ENCODE results near the gene SLC66A3. TPM values are rescaled to one million over a fixed set of nuclear protein-coding genes. Genes with fewer than 3 reads are reported as not detected.

The SLC66A3 gene
- total RNA-seq, 1 donor from 2014 or later: 14.3 TPM

DNA sequence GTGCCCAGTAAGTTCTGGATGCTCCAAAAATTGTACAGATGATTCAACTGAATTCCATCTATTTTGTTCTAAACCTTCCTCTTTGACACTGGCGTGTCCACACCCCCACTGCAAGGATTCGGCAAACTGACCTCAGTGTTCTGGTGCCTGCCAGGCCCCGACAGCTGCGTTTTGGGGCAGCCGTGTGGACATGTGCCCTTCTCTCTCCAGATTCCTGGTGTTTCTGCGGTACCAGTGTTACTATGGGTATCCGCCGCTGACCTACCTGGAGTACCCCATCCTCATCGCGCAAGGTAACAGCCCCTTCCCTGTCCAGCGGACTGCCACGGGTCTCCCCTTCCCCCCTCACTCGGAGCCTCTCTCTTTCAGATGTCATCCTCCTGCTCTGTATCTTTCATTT lies 5.0 kb downstream of the SLC66A3 start:
- H3K9me3 ChIP-seq (ENCODE audit: insufficient read depth, low read depth, low read length): no peaks in the 10 kb centered on the region
- no peak overlapping the region for H3K4me2 ChIP-seq (ENCODE audit: low read length)
- H3K9ac ChIP-seq (ENCODE audit: low read length): no peak overlapping the region
- TF ChIP-seq EZH2 (IDR thresholded peaks at IDR 0.05; ENCODE audit: insufficient read depth, low read length) (no peak), CTCF (IDR thresholded peaks at IDR 0.05; ENCODE audit: insufficient read depth, low read depth, low read length) (no peak)
- no peak overlapping the region for H3K4me3 ChIP-seq (ENCODE audit: insufficient read depth, low read depth, low read length)
- no peaks in the 10 kb centered on the region for H4K20me1 ChIP-seq (ENCODE audit: insufficient read depth, low read length)
- H3K79me2 ChIP-seq (ENCODE audit: insufficient read depth, low read length): no peaks in the 10 kb centered on the region
- no peak overlapping the region for H2AFZ ChIP-seq (ENCODE audit: low read depth, low read length)
- no peaks in the 10 kb centered on the region for H3K27me3 ChIP-seq (ENCODE audit: insufficient read depth, low read length)
- Mint-ChIP-seq H3K36me3 (ENCODE audit: low read depth, unreplicated experiment) (peaks cover 4% of the 10 kb centered on the region), H3K4me3 (ENCODE audit: unreplicated experiment) (no peak overlapping the region), H3K4me1 (ENCODE audit: low read depth, unreplicated experiment) (peaks cover 7% of the 10 kb centered on the region), H3K27ac (ENCODE audit: unreplicated experiment) (no peak overlapping the region), H3K27me3 (ENCODE audit: low read depth, unreplicated experiment) (peaks cover 8% of the 10 kb centered on the region), H3K9me3 (ENCODE audit: unreplicated experiment) (no peaks in the 10 kb centered on the region)
- no peaks in the 10 kb centered on the region for H3K36me3 ChIP-seq (ENCODE audit: insufficient read depth, low read length)
- DNase-seq (ENCODE audit: low read depth) (no peak), FAIRE-seq (no peak)
- peaks cover 5% of the 10 kb centered on the region for H3K4me1 ChIP-seq (ENCODE audit: insufficient read depth, low read length)
- no peak overlapping the region for H3K27ac ChIP-seq (ENCODE audit: low read depth, low read length)

- Histone ChIP-seq H4K20me1 (ENCODE audit: insufficient read depth, low read length) (no peaks in the 10 kb centered on the region), H3K79me2 (ENCODE audit: insufficient read depth, low read length) (no peaks in the 10 kb centered on the region)
- DNase-seq (ENCODE audit: low read depth): no peak
These were observed 5.6 kb downstream of the SLC66A3 start for GRCh38 chr2:11160731-11161455.

More at GRCh38 chr2:11160731-11161455, 5.6 kb downstream of the SLC66A3 start:
- Mint-ChIP-seq H3K4me3 (ENCODE audit: unreplicated experiment) (no peak overlapping the region), H3K9me3 (ENCODE audit: unreplicated experiment) (no peaks in the 10 kb centered on the region), H3K36me3 (ENCODE audit: low read depth, unreplicated experiment) (peaks cover 4% of the 10 kb centered on the region), H3K4me1 (ENCODE audit: low read depth, unreplicated experiment) (peaks cover 5% of the 10 kb centered on the region), H3K27me3 (ENCODE audit: low read depth, unreplicated experiment) (peaks cover 8% of the 10 kb centered on the region), H3K27ac (ENCODE audit: unreplicated experiment) (no peak overlapping the region)
- no peak overlapping the region for H3K4me2 ChIP-seq (ENCODE audit: low read length)
- no peaks in the 10 kb centered on the region for H3K9me3 ChIP-seq (ENCODE audit: insufficient read depth, low read depth, low read length)
- no peak overlapping the region for H2AFZ ChIP-seq (ENCODE audit: low read depth, low read length)
- no peak overlapping the region for H3K9ac ChIP-seq (ENCODE audit: low read length)
- no peaks in the 10 kb centered on the region for H3K36me3 ChIP-seq (ENCODE audit: insufficient read depth, low read length)
- no peak for TF ChIP-seq EZH2 (IDR thresholded peaks at IDR 0.05; ENCODE audit: insufficient read depth, low read length)
- no peak for TF ChIP-seq CTCF (IDR thresholded peaks at IDR 0.05; ENCODE audit: insufficient read depth, low read depth, low read length)
- H3K27me3 ChIP-seq (ENCODE audit: insufficient read depth, low read length): no peaks in the 10 kb centered on the region
- H3K27ac ChIP-seq (ENCODE audit: low read depth, low read length): no peak overlapping the region
- no peak overlapping the region for H3K4me3 ChIP-seq (ENCODE audit: insufficient read depth, low read depth, low read length)
- FAIRE-seq: no peak
- H3K4me1 ChIP-seq (ENCODE audit: insufficient read depth, low read length): peaks cover 2% of the 10 kb centered on the region

Measured in astrocyte (in vitro differentiated cells and primary cell).